GM18519 (cell line): Measurements from ENCODE around the gene SPINT4.
"Not testable (repeated sequence)": the region's sequence is repeated elsewhere in the genome, so short reads cannot be mapped to it uniquely, and the experiment has no call there.

Experiments used
- ATAC-seq: cut with Tn5 transposase; IDR thresholded peaks from one replicate; pipeline ENCODE4 v1.9.1; 2021; ENCODE audit warnings: mild to moderate bottlenecking, moderate library complexity; ENCODE audit not compliant: unreplicated experiment, low FRiP score

SPINT4 gene

GRCh38 chr20:45764618-45765282 is 42.6 kb downstream of the SPINT4 start:
- not testable (repeated sequence) for ATAC-seq

GRCh38 chr20:45765307-45765875 is 43.2 kb downstream of the SPINT4 start:
- ATAC-seq, result no peak

- no peak for ATAC-seq
Measured at GRCh38 chr20:45765980-45766379, 43.8 kb downstream of the SPINT4 start.

GRCh38 chr20:45768479-45768878 is 46.3 kb downstream of the SPINT4 start:
- ATAC-seq, result no peak

GRCh38 chr20:45771182-45771759 is 49.1 kb downstream of the SPINT4 start:
- no peak for ATAC-seq

GRCh38 chr20:45772693-45773092 is 50.5 kb downstream of the SPINT4 start:
- ATAC-seq, result no peak

GRCh38 chr20:45774945-45775344 is 52.8 kb downstream of the SPINT4 start:
- ATAC-seq, result no peak

GRCh38 chr20:45775411-45775810 is 53.3 kb downstream of the SPINT4 start:
- no peak for ATAC-seq
